ENCODE results near the gene GPR155.

DNA sequence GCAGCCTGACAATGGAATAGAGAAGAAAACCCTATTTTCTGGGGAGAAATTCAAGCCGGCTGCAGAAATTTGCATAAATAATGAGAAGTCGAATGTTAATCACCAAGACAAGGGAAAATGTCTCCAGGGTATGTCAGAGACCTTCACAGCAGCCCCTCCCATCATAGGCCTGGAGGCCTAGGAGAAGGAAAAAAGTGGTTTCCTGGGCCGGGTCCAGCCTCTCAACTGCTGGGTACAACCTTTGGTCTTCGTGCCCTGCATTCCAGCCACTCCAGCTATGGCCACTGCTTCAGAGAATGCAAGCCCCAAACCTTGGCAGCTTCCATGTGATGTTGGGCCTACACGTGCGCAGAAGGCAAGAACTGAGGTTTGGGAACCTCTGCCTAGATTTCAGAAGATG is 97.3 kb downstream of the GPR155 start:
- TF ChIP-seq, protein P1, sequence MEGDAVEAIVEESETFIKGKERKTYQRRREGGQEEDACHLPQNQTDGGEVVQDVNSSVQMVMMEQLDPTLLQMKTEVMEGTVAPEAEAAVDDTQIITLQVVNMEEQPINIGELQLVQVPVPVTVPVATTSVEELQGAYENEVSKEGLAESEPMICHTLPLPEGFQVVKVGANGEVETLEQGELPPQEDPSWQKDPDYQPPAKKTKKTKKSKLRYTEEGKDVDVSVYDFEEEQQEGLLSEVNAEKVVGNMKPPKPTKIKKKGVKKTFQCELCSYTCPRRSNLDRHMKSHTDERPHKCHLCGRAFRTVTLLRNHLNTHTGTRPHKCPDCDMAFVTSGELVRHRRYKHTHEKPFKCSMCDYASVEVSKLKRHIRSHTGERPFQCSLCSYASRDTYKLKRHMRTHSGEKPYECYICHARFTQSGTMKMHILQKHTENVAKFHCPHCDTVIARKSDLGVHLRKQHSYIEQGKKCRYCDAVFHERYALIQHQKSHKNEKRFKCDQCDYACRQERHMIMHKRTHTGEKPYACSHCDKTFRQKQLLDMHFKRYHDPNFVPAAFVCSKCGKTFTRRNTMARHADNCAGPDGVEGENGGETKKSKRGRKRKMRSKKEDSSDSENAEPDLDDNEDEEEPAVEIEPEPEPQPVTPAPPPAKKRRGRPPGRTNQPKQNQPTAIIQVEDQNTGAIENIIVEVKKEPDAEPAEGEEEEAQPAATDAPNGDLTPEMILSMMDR (conservative IDR thresholded peaks at IDR 0.05; ENCODE audit: low read depth, low read length), result no peak
- TF ChIP-seq EZH2 (IDR thresholded peaks at IDR 0.05; ENCODE audit: low read length, unreplicated experiment) (no peak), EZH2phosphoT487 (IDR thresholded peaks at IDR 0.05; ENCODE audit: borderline replicate concordance, low read length) (no peak)

Data from PC-3 (cell line).